HG03460 (cell line): ENCODE measurements around the gene CCDC81.

Experiments
- ATAC-seq: cut with Tn5 transposase; IDR thresholded peaks from one replicate; pipeline ENCODE4 v1.9.1; 2021; ENCODE audit not compliant: unreplicated experiment

Gene CCDC81

GRCh38 chr11:86463120-86463519 is 88.4 kb downstream of the CCDC81 start:
- no peak for ATAC-seq

DNA sequence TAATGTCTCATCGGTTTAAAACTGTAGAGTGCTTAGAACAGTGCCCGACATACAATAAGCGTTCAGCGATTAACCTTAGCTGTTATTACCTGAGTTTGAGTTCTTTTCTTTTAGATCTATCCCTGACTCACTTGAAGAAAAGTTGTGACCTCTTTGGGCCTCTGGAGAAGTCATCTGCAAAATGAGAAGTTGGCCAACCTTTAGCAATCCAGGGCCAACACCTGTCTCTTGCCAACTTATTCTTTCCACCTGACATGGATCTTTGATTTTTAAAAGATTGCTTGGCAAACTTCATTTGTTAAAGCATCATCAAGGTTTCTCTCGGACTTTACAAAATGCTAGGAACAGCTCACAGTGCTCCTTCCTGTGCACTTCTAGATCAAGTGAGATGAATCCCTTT is 89.3 kb downstream of the CCDC81 start:
- ATAC-seq = no peak

DNA sequence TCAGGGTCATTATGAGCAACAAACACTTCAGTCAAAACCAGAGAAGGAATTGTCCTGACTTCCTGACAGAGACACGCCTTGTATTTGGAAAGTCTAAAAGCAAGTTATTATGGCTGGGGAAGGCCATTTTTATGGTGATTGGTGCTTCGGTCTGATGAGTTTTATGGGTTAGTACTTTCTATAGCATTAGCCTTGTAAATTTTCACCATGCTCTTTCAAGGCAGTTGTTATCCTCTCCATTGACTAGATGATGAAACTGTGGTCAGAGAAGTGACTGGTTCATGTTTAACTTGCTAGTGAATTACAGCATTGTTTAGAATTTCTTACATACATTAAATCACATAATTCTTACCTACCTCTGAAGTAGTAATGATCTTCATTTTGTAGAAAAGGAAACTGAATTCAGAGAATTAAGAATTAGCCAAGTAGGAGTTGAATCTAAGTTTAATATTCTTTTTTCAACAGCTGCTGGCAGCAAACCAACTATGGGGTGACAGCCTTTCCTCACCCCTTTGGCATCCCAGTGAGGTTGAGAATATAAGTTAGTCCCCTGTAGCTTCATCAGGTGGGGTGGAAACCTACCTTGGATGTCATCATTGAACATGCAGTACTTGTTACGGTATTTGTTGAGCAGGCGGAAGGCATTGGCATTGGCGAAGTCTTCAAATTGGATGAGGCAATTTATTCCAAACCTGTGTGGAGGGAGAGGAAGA is 90.0 kb downstream of the CCDC81 start:
- no peak for ATAC-seq

- no peak for ATAC-seq
These were observed 93.5 kb downstream of the CCDC81 start for GRCh38 chr11:86468169-86468568.

- ATAC-seq = no peak
These were observed 95.1 kb downstream of the CCDC81 start for GRCh38 chr11:86469491-86470388.
